GM03348 (cell line): ENCODE results near the gene CDH23.

Experiments used
- DNase-seq: peaks from one replicate; pipeline ENCODE4 v3.0.0; 2012; ENCODE audit warnings: low spot score

Gene CDH23

GRCh38 chr10:71486484-71487114, 89.9 kb downstream of the CDH23 start:
- DNase-seq = peak; percentile 62

GRCh38 chr10:71487726-71488125, 91.0 kb downstream of the CDH23 start:
- DNase-seq = no peak

GRCh38 chr10:71489077-71489476, 92.4 kb downstream of the CDH23 start:
- no peak for DNase-seq

GRCh38 chr10:71492872-71493271, 96.2 kb downstream of the CDH23 start:
- no peak for DNase-seq

GRCh38 chr10:71493741-71494140, 97.0 kb downstream of the CDH23 start:
- DNase-seq = no peak

- DNase-seq = no peak
Observed at GRCh38 chr10:71494476-71494875, 97.8 kb downstream of the CDH23 start.

- no peak for DNase-seq
Observed at GRCh38 chr10:71494980-71495381, 98.3 kb downstream of the CDH23 start.

GRCh38 chr10:71496927-71497762, 100.4 kb downstream of the CDH23 start:
- no peak for DNase-seq

- no peak for DNase-seq
Observed at GRCh38 chr10:71497763-71498326, 101.1 kb downstream of the CDH23 start.

GRCh38 chr10:71501402-71501801, 104.7 kb downstream of the CDH23 start:
- no peak for DNase-seq

GRCh38 chr10:71502190-71502589, 105.5 kb downstream of the CDH23 start:
- no peak for DNase-seq

- DNase-seq = no peak
Observed at GRCh38 chr10:71502851-71503250, 106.1 kb downstream of the CDH23 start.

GRCh38 chr10:71504168-71504567, 107.4 kb downstream of the CDH23 start:
- DNase-seq = no peak

GRCh38 chr10:71504570-71504969, 107.8 kb downstream of the CDH23 start:
- DNase-seq = no peak

- no peak for DNase-seq
Observed at GRCh38 chr10:71505862-71506261, 109.1 kb downstream of the CDH23 start.

- DNase-seq = no peak
Observed at GRCh38 chr10:71509444-71509843, 112.7 kb downstream of the CDH23 start.

- DNase-seq = no peak
Observed at GRCh38 chr10:71511206-71511605, 114.5 kb downstream of the CDH23 start.

GRCh38 chr10:71512312-71512711, 115.6 kb downstream of the CDH23 start:
- no peak for DNase-seq

- DNase-seq = no peak
Observed at GRCh38 chr10:71512761-71513539, 116.2 kb downstream of the CDH23 start.

GRCh38 chr10:71513540-71513853, 116.8 kb downstream of the CDH23 start:
- no peak for DNase-seq

GRCh38 chr10:71513936-71514335, 117.2 kb downstream of the CDH23 start:
- no peak for DNase-seq

- DNase-seq = no peak
Observed at GRCh38 chr10:71515531-71516172, 118.9 kb downstream of the CDH23 start.
